ENCODE measurements around the gene RFTN2. TPM values are rescaled to one million over a fixed set of nuclear protein-coding genes. Genes with fewer than 3 reads are reported as not detected.
A peak's percentile ranks its signal among the peaks of the same experiment; 100 is the strongest.

RFTN2 gene
- total RNA-seq, 1 donor, result 14.5 TPM

DNA sequence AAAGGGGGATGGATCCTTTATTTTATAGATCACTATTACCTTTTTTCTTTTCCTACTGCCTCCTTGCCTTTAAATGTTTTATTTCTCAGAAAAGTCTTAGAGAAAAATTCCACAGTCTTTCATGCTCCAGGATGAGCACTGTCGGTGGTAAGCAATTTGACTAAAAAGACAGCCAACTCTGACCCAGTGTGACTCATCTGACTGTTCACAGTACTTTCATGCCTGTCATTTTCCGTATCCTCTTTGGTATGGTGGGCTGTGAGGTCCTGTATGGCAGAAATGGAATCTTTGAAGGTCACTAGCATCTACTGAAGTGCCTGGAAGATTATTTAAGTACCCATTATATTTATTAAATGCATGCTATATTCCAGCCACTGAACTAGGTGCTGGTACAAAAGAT is 2.1 kb upstream of the RFTN2 start:
- TF ChIP-seq, protein P1, sequence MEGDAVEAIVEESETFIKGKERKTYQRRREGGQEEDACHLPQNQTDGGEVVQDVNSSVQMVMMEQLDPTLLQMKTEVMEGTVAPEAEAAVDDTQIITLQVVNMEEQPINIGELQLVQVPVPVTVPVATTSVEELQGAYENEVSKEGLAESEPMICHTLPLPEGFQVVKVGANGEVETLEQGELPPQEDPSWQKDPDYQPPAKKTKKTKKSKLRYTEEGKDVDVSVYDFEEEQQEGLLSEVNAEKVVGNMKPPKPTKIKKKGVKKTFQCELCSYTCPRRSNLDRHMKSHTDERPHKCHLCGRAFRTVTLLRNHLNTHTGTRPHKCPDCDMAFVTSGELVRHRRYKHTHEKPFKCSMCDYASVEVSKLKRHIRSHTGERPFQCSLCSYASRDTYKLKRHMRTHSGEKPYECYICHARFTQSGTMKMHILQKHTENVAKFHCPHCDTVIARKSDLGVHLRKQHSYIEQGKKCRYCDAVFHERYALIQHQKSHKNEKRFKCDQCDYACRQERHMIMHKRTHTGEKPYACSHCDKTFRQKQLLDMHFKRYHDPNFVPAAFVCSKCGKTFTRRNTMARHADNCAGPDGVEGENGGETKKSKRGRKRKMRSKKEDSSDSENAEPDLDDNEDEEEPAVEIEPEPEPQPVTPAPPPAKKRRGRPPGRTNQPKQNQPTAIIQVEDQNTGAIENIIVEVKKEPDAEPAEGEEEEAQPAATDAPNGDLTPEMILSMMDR (IDR thresholded peaks at IDR 0.05; ENCODE audit: extremely low read depth, low read depth, low read length), result no peak
- Histone ChIP-seq H2AFZ (ENCODE audit: low read length) (no peak overlapping the region), H3K4me3 (ENCODE audit: insufficient read depth, low read length) (no peak overlapping the region), H3K36me3 (ENCODE audit: insufficient read depth, low read length) (no peaks in the 10 kb centered on the region), H3K79me2 (ENCODE audit: insufficient read depth, low read length) (no peaks in the 10 kb centered on the region), H3K27ac (ENCODE audit: low read depth, low read length) (no peak overlapping the region), H3K27me3 (ENCODE audit: insufficient read depth, low read length) (no peaks in the 10 kb centered on the region), H3K4me1 (ENCODE audit: insufficient read depth, low read length) (peaks cover 3% of the 10 kb centered on the region), H4K20me1 (ENCODE audit: insufficient read depth, low read length) (no peaks in the 10 kb centered on the region), H3K4me2 (ENCODE audit: insufficient read depth, low read length) (no peak overlapping the region), H3K9me3 (ENCODE audit: low read depth, low read length) (no peaks in the 10 kb centered on the region)
- no peak for DNase-seq (ENCODE audit: insufficient read length, low spot score, missing footprints)

DNA sequence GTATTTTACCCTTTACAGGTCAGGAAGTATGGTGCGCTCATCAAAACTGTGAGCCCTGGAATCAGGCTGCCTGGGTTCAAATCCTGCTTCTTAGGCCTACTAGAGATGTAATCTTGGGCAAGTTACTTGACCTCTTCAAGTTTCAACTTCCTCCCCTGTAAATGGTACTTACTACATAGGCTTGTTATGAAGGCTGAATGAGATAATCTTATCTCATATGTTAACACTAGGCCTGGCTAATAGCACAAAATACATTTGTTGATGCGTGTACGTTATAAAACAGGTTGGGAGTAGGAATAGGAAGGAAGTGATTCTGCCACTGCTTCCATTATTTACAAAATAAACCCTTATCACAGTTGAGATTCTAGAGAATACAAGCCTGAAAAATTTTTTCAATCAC is 1.7 kb upstream of the RFTN2 start:
- Histone ChIP-seq H3K27me3 (ENCODE audit: insufficient read depth, low read length) (no peaks in the 10 kb centered on the region), H4K20me1 (ENCODE audit: insufficient read depth, low read length) (no peaks in the 10 kb centered on the region), H3K79me2 (ENCODE audit: insufficient read depth, low read length) (no peaks in the 10 kb centered on the region), H3K9me3 (ENCODE audit: low read depth, low read length) (no peaks in the 10 kb centered on the region), H3K4me1 (ENCODE audit: insufficient read depth, low read length) (peaks cover 3% of the 10 kb centered on the region), H3K4me2 (ENCODE audit: insufficient read depth, low read length) (no peak overlapping the region), H3K36me3 (ENCODE audit: insufficient read depth, low read length) (no peaks in the 10 kb centered on the region), H3K27ac (ENCODE audit: low read depth, low read length) (no peak overlapping the region), H3K4me3 (ENCODE audit: insufficient read depth, low read length) (no peak overlapping the region), H2AFZ (ENCODE audit: low read length) (no peak overlapping the region)
- no peak for DNase-seq (ENCODE audit: insufficient read length, low spot score, missing footprints)
- TF ChIP-seq, protein P1 (IDR thresholded peaks at IDR 0.05; ENCODE audit: extremely low read depth, low read depth, low read length), result no peak

DNA sequence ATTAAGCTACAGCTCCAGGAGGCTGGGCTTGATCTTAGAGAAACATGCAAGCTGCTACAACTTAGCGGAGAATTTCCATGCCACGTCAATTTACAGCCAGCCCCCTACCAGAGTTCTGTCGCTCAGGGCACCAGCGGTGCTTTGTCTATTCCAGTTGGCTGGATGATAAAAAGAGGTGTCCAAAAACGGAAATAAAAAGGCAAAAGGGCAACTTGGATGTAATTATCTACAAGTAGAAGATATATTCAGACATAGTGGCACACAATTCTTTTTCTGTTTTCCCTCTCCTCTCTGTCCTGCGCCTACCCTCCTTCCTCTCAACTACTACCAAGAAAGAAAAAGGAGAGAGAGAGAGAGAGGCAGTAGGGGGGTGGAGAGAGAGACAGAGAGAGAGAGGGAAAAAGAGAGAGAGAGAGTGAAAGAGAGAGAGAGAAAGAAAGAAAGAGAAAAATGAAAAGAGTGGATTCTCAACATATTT is 363 bp upstream of the RFTN2 start:
- no peaks in the 10 kb centered on the region for H4K20me1 ChIP-seq (ENCODE audit: insufficient read depth, low read length)
- H3K36me3 ChIP-seq (ENCODE audit: insufficient read depth, low read length), result no peaks in the 10 kb centered on the region
- H3K4me1 ChIP-seq (ENCODE audit: insufficient read depth, low read length), result peaks cover 3% of the 10 kb centered on the region
- DNase-seq (ENCODE audit: insufficient read length, low spot score, missing footprints), result peak; percentile 22
- peak overlapping the region; percentile 96 for H2AFZ ChIP-seq (ENCODE audit: low read length)
- no peaks in the 10 kb centered on the region for H3K9me3 ChIP-seq (ENCODE audit: low read depth, low read length)
- no peaks in the 10 kb centered on the region for H3K79me2 ChIP-seq (ENCODE audit: insufficient read depth, low read length)
- TF ChIP-seq, protein P1 (IDR thresholded peaks at IDR 0.05; ENCODE audit: extremely low read depth, low read depth, low read length), result no peak
- peak overlapping the region; percentile 95 for H3K4me2 ChIP-seq (ENCODE audit: insufficient read depth, low read length)
- peak overlapping the region; percentile 81 for H3K4me3 ChIP-seq (ENCODE audit: insufficient read depth, low read length)
- peak overlapping the region; percentile 84 for H3K27ac ChIP-seq (ENCODE audit: low read depth, low read length)
- H3K27me3 ChIP-seq (ENCODE audit: insufficient read depth, low read length), result no peaks in the 10 kb centered on the region

DNA sequence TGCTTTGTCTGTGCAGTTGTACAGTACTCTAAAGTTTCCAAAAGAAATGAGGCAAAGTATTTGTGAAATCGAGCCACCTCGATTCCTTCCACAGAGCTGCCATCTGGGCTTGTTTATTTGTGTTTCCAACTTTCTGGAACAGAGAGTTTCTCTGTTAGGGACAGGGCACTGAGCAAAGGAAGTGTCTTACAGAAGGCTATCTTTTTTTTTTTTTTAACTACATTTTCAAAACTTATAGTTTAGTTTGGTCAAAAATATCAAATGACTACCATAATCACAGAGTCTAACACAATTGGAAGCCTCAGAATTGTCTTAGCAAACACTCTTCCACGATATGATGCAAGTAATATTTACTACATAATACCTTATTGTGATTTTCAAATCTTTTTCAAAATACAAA is 796 bp downstream of the RFTN2 start:
- Histone ChIP-seq H3K4me2 (ENCODE audit: insufficient read depth, low read length) (peak overlapping the region; percentile 95), H3K36me3 (ENCODE audit: insufficient read depth, low read length) (no peaks in the 10 kb centered on the region), H3K27ac (ENCODE audit: low read depth, low read length) (peak overlapping the region; percentile 84), H3K4me1 (ENCODE audit: insufficient read depth, low read length) (peaks cover 3% of the 10 kb centered on the region), H3K79me2 (ENCODE audit: insufficient read depth, low read length) (no peaks in the 10 kb centered on the region), H2AFZ (ENCODE audit: low read length) (peak overlapping the region; percentile 96), H3K9me3 (ENCODE audit: low read depth, low read length) (no peaks in the 10 kb centered on the region), H3K4me3 (ENCODE audit: insufficient read depth, low read length) (peak overlapping the region; percentile 81), H4K20me1 (ENCODE audit: insufficient read depth, low read length) (no peaks in the 10 kb centered on the region), H3K27me3 (ENCODE audit: insufficient read depth, low read length) (no peaks in the 10 kb centered on the region)
- DNase-seq (ENCODE audit: insufficient read length, low spot score, missing footprints), result no peak
- TF ChIP-seq, protein P1 (IDR thresholded peaks at IDR 0.05; ENCODE audit: extremely low read depth, low read depth, low read length), result no peak

All from osteoblast (primary cell).